Measurements from ENCODE around the gene GASK1A. TPM values are rescaled to one million over a fixed set of nuclear protein-coding genes. Genes with fewer than 3 reads are reported as not detected.
A peak's percentile ranks its signal among the peaks of the same experiment; 100 is the strongest.

Gene GASK1A
- total RNA-seq, 1 experiment from 2014 or later, result 1.9 TPM

- H3K9me3 ChIP-seq (ENCODE audit: low read length), result peaks cover 19% of the 10 kb centered on the region
- no peak overlapping the region for H3K4me2 ChIP-seq (ENCODE audit: low read length)
- DNase-seq (no peak), ATAC-seq (no peak)
- BruUV-seq (replicated peaks), result no TSS peak
- peaks cover 10% of the 10 kb centered on the region for H3K4me1 ChIP-seq (ENCODE audit: insufficient read depth, low read length)
- no peak overlapping the region for H3K4me3 ChIP-seq (ENCODE audit: low read length)
- H3K9ac ChIP-seq (ENCODE audit: low read length), result no peak overlapping the region
- H3K27ac ChIP-seq (ENCODE audit: low read length), result no peak overlapping the region
- intact Hi-C loops (cut with micrococcal nuclease), result no loop called here
- ChIA-PET CTCF (no interaction called here), POLR2A (ENCODE audit: unreplicated experiment) (no interaction called here)
- no peaks in the 10 kb centered on the region for H3K79me2 ChIP-seq (ENCODE audit: low read length)
- TF ChIP-seq CTCF (conservative IDR thresholded peaks at IDR 0.05; ENCODE audit: low read depth, low read length), result no peak
- TF ChIP-seq EZH2phosphoT487 (IDR thresholded peaks at IDR 0.05; ENCODE audit: borderline replicate concordance, low read length), result no peak
- no peak for TF ChIP-seq EZH2 (IDR thresholded peaks at IDR 0.05; ENCODE audit: low read length, unreplicated experiment)
- H3K36me3 ChIP-seq (ENCODE audit: low read depth, low read length), result no peaks in the 10 kb centered on the region
- H4K20me1 ChIP-seq (ENCODE audit: low read length), result no peaks in the 10 kb centered on the region
- no peak overlapping the region for H2AFZ ChIP-seq (ENCODE audit: low read length)
- H3K9me2 ChIP-seq (replicated peaks; ENCODE audit: low read length), result no peaks in the 10 kb centered on the region
- H3F3A ChIP-seq (ENCODE audit: low read length, unreplicated experiment), result no peaks in the 10 kb centered on the region
- H3K27me3 ChIP-seq (ENCODE audit: low read length), result peaks cover 20% of the 10 kb centered on the region; the same call in 1 of the 2 replicates
Observed at GRCh38 chr3:42975456-42975855, 3.7 kb upstream of the GASK1A start.

GRCh38 chr3:42975955-42976354 lies 3.2 kb upstream of the GASK1A start:
- no TSS peak for BruUV-seq (replicated peaks)
- DNase-seq (no peak), ATAC-seq (no peak)
- H3F3A ChIP-seq (ENCODE audit: low read length, unreplicated experiment), result no peaks in the 10 kb centered on the region
- no peak overlapping the region for H2AFZ ChIP-seq (ENCODE audit: low read length)
- no peaks in the 10 kb centered on the region for H3K36me3 ChIP-seq (ENCODE audit: low read depth, low read length)
- H3K79me2 ChIP-seq (ENCODE audit: low read length), result no peaks in the 10 kb centered on the region
- peaks cover 20% of the 10 kb centered on the region; the same call in 1 of the 2 replicates for H3K27me3 ChIP-seq (ENCODE audit: low read length)
- H3K4me2 ChIP-seq (ENCODE audit: low read length), result no peak overlapping the region
- H4K20me1 ChIP-seq (ENCODE audit: low read length), result no peaks in the 10 kb centered on the region
- no peak overlapping the region for H3K9ac ChIP-seq (ENCODE audit: low read length)
- TF ChIP-seq EZH2 (IDR thresholded peaks at IDR 0.05; ENCODE audit: low read length, unreplicated experiment) (no peak), CTCF (conservative IDR thresholded peaks at IDR 0.05; ENCODE audit: low read depth, low read length) (no peak), EZH2phosphoT487 (IDR thresholded peaks at IDR 0.05; ENCODE audit: borderline replicate concordance, low read length) (no peak)
- H3K27ac ChIP-seq (ENCODE audit: low read length), result no peak overlapping the region
- no peaks in the 10 kb centered on the region for H3K9me2 ChIP-seq (replicated peaks; ENCODE audit: low read length)
- H3K4me1 ChIP-seq (ENCODE audit: insufficient read depth, low read length), result peaks cover 15% of the 10 kb centered on the region
- ChIA-PET POLR2A (ENCODE audit: unreplicated experiment) (no interaction called here), CTCF (no interaction called here)
- H3K4me3 ChIP-seq (ENCODE audit: low read length), result no peak overlapping the region
- peaks cover 19% of the 10 kb centered on the region for H3K9me3 ChIP-seq (ENCODE audit: low read length)
- intact Hi-C loops (cut with micrococcal nuclease), result no loop called here

- BruUV-seq (replicated peaks), result no TSS peak
Observed at GRCh38 chr3:42980209-42980608, 1.1 kb downstream of the GASK1A start.

More at GRCh38 chr3:42980209-42980608, 1.1 kb downstream of the GASK1A start:
- ATAC-seq (no peak), DNase-seq (no peak)
- intact Hi-C loops (cut with micrococcal nuclease), result no loop called here
- H4K20me1 ChIP-seq (ENCODE audit: low read length), result no peaks in the 10 kb centered on the region
- no peak overlapping the region for H3K9ac ChIP-seq (ENCODE audit: low read length)
- no peaks in the 10 kb centered on the region for H3K9me2 ChIP-seq (replicated peaks; ENCODE audit: low read length)
- H3K4me3 ChIP-seq (ENCODE audit: low read length), result peak overlapping the region; percentile 66; the same call in 1 of the 2 replicates
- no peak for TF ChIP-seq CTCF (conservative IDR thresholded peaks at IDR 0.05; ENCODE audit: low read depth, low read length)
- TF ChIP-seq EZH2phosphoT487 (IDR thresholded peaks at IDR 0.05; ENCODE audit: borderline replicate concordance, low read length), result no peak
- no peak for TF ChIP-seq EZH2 (IDR thresholded peaks at IDR 0.05; ENCODE audit: low read length, unreplicated experiment)
- H3K4me2 ChIP-seq (ENCODE audit: low read length), result peak overlapping the region; percentile 79
- H3F3A ChIP-seq (ENCODE audit: low read length, unreplicated experiment), result no peaks in the 10 kb centered on the region
- 0 out of 2 replicates have a peak overlapping the region, but pooled peaks have one; percentile 80 for H2AFZ ChIP-seq (ENCODE audit: low read length)
- ChIA-PET POLR2A (ENCODE audit: unreplicated experiment) (no interaction called here), CTCF (no interaction called here)
- peaks cover 20% of the 10 kb centered on the region; the same call in 1 of the 2 replicates for H3K27me3 ChIP-seq (ENCODE audit: low read length)
- H3K9me3 ChIP-seq (ENCODE audit: low read length), result peaks cover 6% of the 10 kb centered on the region; the same call in 1 of the 2 replicates
- no peak overlapping the region for H3K27ac ChIP-seq (ENCODE audit: low read length)
- no peaks in the 10 kb centered on the region for H3K36me3 ChIP-seq (ENCODE audit: low read depth, low read length)
- peaks cover 19% of the 10 kb centered on the region for H3K4me1 ChIP-seq (ENCODE audit: insufficient read depth, low read length)
- no peaks in the 10 kb centered on the region for H3K79me2 ChIP-seq (ENCODE audit: low read length)
